PC-3 (cell line): ENCODE results near the gene NADSYN1.

Experiments
- EZH2 ChIP-seq: fragments of 300-600 bp; sonication (generic); IDR thresholded peaks from one replicate; pipeline ENCODE4 v1.6.1; 2017; ENCODE audit warnings: antibody characterized with exemption, mild to moderate bottlenecking, low read length; ENCODE audit not compliant: unreplicated experiment
- EZH2phosphoT487 ChIP-seq: fragments of 300-600 bp; sonication (generic); IDR thresholded peaks from 2 replicates; pipeline ENCODE4 v1.6.1; 2018; ENCODE audit warnings: mild to moderate bottlenecking, antibody characterized with exemption, low read length, borderline replicate concordance
- TF ChIP-seq, protein P1 (sequence below): fragments of 300-600 bp; sonication (generic); conservative IDR thresholded peaks from 2 replicates; pipeline ENCODE4 v1.5.1; 2017; ENCODE audit warnings: antibody characterized with exemption, low read depth, mild to moderate bottlenecking, low read length

DNA sequence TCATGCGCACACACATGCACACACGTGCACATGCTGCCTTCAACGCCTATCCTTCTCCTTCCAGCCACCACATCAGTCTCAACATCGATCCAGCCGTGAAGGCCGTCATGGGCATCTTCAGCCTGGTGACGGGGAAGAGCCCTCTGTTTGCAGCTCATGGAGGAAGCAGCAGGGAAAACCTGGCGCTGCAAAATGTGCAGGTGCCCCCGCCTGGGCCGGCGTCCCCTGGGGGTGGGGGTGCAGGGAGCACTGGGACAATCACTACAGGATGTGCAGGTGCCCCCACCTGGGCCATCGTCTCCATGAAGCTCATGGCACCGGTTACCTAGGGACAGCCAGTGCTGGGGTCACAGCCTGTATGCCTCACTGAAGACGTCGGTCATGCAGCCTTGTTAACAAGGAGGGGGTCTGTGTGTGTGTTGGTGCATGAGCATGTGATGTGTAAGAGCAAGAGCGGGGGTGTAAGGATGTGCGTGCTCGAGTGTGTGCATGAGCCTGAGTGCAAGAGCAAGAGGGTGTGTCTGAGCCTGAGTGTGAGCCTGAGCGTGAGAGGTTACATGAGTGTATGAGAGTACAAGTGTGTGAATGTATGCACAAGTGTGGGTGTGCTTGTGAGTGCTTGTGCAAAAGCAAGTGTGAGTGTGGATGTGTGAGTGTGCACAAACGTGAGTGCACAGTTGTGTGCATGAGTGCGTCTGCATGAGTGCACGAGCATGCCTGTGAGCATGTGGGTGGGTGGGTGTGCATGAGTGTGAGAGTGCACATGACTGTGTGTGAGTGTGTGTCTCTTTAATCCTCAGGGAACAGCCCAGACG, 31.5 kb downstream of the NADSYN1 start:
- TF ChIP-seq EZH2phosphoT487 (no peak), EZH2 (no peak)
- TF ChIP-seq, protein P1, sequence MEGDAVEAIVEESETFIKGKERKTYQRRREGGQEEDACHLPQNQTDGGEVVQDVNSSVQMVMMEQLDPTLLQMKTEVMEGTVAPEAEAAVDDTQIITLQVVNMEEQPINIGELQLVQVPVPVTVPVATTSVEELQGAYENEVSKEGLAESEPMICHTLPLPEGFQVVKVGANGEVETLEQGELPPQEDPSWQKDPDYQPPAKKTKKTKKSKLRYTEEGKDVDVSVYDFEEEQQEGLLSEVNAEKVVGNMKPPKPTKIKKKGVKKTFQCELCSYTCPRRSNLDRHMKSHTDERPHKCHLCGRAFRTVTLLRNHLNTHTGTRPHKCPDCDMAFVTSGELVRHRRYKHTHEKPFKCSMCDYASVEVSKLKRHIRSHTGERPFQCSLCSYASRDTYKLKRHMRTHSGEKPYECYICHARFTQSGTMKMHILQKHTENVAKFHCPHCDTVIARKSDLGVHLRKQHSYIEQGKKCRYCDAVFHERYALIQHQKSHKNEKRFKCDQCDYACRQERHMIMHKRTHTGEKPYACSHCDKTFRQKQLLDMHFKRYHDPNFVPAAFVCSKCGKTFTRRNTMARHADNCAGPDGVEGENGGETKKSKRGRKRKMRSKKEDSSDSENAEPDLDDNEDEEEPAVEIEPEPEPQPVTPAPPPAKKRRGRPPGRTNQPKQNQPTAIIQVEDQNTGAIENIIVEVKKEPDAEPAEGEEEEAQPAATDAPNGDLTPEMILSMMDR: no peak
